Neuronal stem cell (in vitro differentiated cells): ENCODE results near the gene DDX24.

Source experiments
- DNase-seq: peaks from one replicate; pipeline ENCODE4 v3.0.0-alpha.2; 2013; ENCODE audit warnings: low spot score
- H2AFZ ChIP-seq: one replicate; pipeline ENCODE4 v1.6.1; 2013; ENCODE audit warnings: mild to moderate bottlenecking, low read length, inconsistent platforms
- H2AK5ac ChIP-seq: 2 replicates; pipeline ENCODE4 v1.6.1; 2013; ENCODE audit warnings: low read depth, mild to moderate bottlenecking, inconsistent platforms, low read length, moderate library complexity, mixed read lengths
- H2BK120ac ChIP-seq: 2 replicates; pipeline ENCODE4 v1.6.1; 2013; ENCODE audit warnings: low read depth, mild to moderate bottlenecking, inconsistent platforms, low read length, moderate library complexity, mixed read lengths
- H2BK12ac ChIP-seq: one replicate; pipeline ENCODE4 v1.6.1; 2013; ENCODE audit warnings: low read length, inconsistent platforms
- H2BK15ac ChIP-seq: 2 replicates; pipeline ENCODE4 v1.6.1; 2013; ENCODE audit warnings: mild to moderate bottlenecking, low read length, inconsistent platforms, mixed read lengths
- H2BK5ac ChIP-seq: one replicate; pipeline ENCODE4 v1.6.1; 2013; ENCODE audit warnings: inconsistent platforms, mild to moderate bottlenecking, low read length, moderate library complexity
- H3K14ac ChIP-seq: one replicate; pipeline ENCODE4 v1.6.1; 2013; ENCODE audit warnings: low read length, inconsistent platforms
- H3K18ac ChIP-seq: 2 replicates; pipeline ENCODE4 v1.6.1; 2013; ENCODE audit warnings: low read length, inconsistent platforms
- H3K23ac ChIP-seq: 2 replicates; pipeline ENCODE4 v1.6.1; 2013; ENCODE audit warnings: low read depth, mild to moderate bottlenecking, mixed read lengths, low read length, inconsistent platforms; ENCODE audit not compliant: poor library complexity
- H3K27ac ChIP-seq: replicated peaks from 3 replicates; pipeline ENCODE4 v1.5.1; 2013; ENCODE audit warnings: low read length, inconsistent platforms
- H3K27me3 ChIP-seq, 3 experiments: 2 replicates each; pipeline ENCODE4 v1.6.1; 2013; ENCODE audit warnings: low read length in 3 of 3, mild to moderate bottlenecking in 2 of 3, inconsistent platforms in 1 of 3, low read depth in 1 of 3, mixed read lengths in 1 of 3, moderate library complexity in 1 of 3; ENCODE audit not compliant: control insufficient read depth in 3 of 3, insufficient read depth in 3 of 3
- H3K36me3 ChIP-seq, 2 donors: replicated peaks in 1 of 2; 2 replicates each; pipeline ENCODE4 v1.6.1; 2013; ENCODE audit warnings: low read length in 2 of 2; ENCODE audit not compliant: control insufficient read depth in 2 of 2, insufficient read depth in 2 of 2
- H3K4ac ChIP-seq: 2 replicates; pipeline ENCODE4 v1.6.1; 2013; ENCODE audit warnings: inconsistent platforms, mild to moderate bottlenecking, low read length, moderate library complexity
- H3K4me1 ChIP-seq, 2 donors: 1 replicate in 1 of 2; 2 replicates in 1 of 2; pipeline ENCODE4 v1.6.1; 2013; ENCODE audit warnings: low read length in 2 of 2, low read depth in 1 of 2; ENCODE audit not compliant: control insufficient read depth in 2 of 2, insufficient read depth in 1 of 2
- H3K4me2 ChIP-seq: one replicate; pipeline ENCODE4 v1.6.1; 2013; ENCODE audit warnings: mild to moderate bottlenecking, low read length, inconsistent platforms; ENCODE audit not compliant: insufficient read depth, poor library complexity, severe bottlenecking
- H3K4me3 ChIP-seq, 2 donors: 2 replicates each; pipeline ENCODE4 v1.5.1; 2013; ENCODE audit warnings: low read length in 2 of 2, mild to moderate bottlenecking in 2 of 2, inconsistent platforms in 1 of 2, moderate library complexity in 1 of 2
- H3K79me1 ChIP-seq: one replicate; pipeline ENCODE4 v1.6.1; 2013; ENCODE audit warnings: low read depth, mild to moderate bottlenecking, inconsistent platforms, low read length, moderate library complexity
- H3K9ac ChIP-seq: one replicate; pipeline ENCODE4 v1.6.1; 2013; ENCODE audit warnings: mild to moderate bottlenecking, low read depth, low read length, inconsistent platforms; ENCODE audit not compliant: poor library complexity
- H3K9me3 ChIP-seq, 2 donors: replicated peaks in 1 of 2; 2 replicates each; pipeline versions ENCODE3 to v1.6.1; 2013; ENCODE audit warnings: low read length in 2 of 2, mild to moderate bottlenecking in 2 of 2, inconsistent platforms in 1 of 2, low read depth in 1 of 2, mixed read lengths in 1 of 2, moderate library complexity in 1 of 2; ENCODE audit not compliant: control insufficient read depth in 2 of 2, insufficient read depth in 1 of 2
- H4K8ac ChIP-seq: one replicate; pipeline ENCODE4 v1.6.1; 2013; ENCODE audit warnings: low read depth, mild to moderate bottlenecking, inconsistent platforms, low read length, moderate library complexity
- H4K91ac ChIP-seq: one replicate; pipeline ENCODE4 v1.6.1; 2013; ENCODE audit warnings: low read length, low read depth, mild to moderate bottlenecking, inconsistent platforms; ENCODE audit not compliant: poor library complexity
- WGBS, 2 donors: extraction: QIAGEN DNeasy Blood & Tissue Kit; methylation state at CpG; one replicate each; pipeline ENCODE4 v1.1.7; 2013; ENCODE audit warnings: missing lambda C conversion rate in 2 of 2, mixed read lengths in 1 of 2; ENCODE audit not compliant: insufficient read length in 2 of 2, insufficient replicate concordance in 1 of 2; ENCODE audit errors: extremely low coverage in 2 of 2; 5-methylcytosine and 5-hydroxymethylcytosine counted together

Gene DDX24

DNA sequence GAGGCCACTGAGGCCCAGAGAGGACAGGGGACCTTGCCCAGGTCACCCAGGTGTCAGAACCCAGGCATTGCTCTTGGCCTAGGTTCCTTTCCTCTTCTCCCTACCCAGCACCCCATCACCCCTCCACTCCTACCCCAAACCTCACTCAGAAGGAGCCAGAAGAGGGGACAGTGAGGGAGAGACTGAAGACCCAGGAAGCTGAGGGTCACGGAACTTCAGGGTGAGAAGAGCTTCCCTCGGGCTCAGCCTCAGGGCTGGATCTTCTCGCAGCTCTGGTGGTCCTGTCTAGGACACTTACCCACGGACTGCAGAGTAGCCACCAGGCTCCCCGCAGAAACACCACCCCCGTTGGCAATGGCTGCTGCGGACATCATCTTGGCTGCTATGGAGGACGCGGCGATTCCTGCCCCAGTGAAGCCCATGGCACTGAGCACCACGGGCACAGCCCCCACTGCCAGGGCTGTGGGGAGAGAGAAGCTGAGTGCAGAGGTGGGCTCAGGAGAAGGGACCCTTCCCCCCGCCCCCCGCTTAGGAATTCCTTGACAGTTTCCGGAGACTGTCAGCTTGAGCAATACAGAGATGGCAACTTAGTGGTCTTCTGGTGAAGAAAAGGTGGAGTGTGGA is 47.3 kb upstream of the DDX24 start:
- Histone ChIP-seq H4K8ac (no peak overlapping the region), H2BK15ac (peak overlapping the region; percentile 19), H3K18ac (peak overlapping the region; percentile 7), H3K14ac (no peak overlapping the region), H3K9me3 (no peaks in the 10 kb centered on the region), H3K27me3 (peaks cover 0 to 5% (median 0%) of the 10 kb centered on the region in 3 experiments), H2BK12ac (no peak overlapping the region), H2AFZ (peak overlapping the region; percentile 95), H2BK120ac (no peak overlapping the region), H3K27ac (no peak overlapping the region), H2AK5ac (peak overlapping the region; percentile 82), H3K4me1 (peaks cover 0 to 7% of the 10 kb centered on the region in 2 donors), H3K79me1 (no peaks in the 10 kb centered on the region), H2BK5ac (peak overlapping the region; percentile 54), H3K4me2 (no peak overlapping the region), H3K9ac (no peak overlapping the region), H3K23ac (no peak overlapping the region), H3K36me3 (peaks cover 0 to 1% of the 10 kb centered on the region in 2 donors), H4K91ac (no peak overlapping the region), H3K4me3 (no peak overlapping the region), H3K4ac (no peak overlapping the region)
- WGBS, 2 donors = no CpG with 5 or more reads among the region's 14 CpGs
- DNase-seq = no peak

DNA sequence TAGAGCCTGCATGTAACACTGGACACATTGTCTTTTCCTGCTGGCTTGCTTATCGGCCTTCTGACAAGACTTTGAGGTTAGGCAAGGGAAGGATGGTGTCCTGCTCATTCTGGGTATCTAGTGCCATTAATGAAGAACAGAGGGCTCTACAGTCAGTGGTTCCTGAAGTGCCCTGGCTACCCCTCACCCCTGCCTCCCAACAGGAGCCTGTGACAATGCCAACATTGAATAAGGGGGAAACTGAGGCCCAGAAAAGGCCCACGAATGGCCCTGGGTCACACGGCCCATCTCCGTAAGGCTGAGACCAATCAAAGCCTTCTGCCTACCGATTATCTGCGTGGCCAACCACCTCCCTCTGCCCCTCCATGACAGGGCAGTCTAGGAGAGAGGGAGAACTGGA is 46.3 kb upstream of the DDX24 start:
- no peak overlapping the region for H3K9ac ChIP-seq
- no peak overlapping the region for H3K4ac ChIP-seq
- H3K4me2 ChIP-seq = no peak overlapping the region
- H3K14ac ChIP-seq = no peak overlapping the region
- no peak overlapping the region for H3K23ac ChIP-seq
- H2BK15ac ChIP-seq = no peak overlapping the region
- H3K4me3 ChIP-seq = no peak overlapping the region
- peaks cover 0 to 7% of the 10 kb centered on the region in 2 donors for H3K4me1 ChIP-seq
- H2AK5ac ChIP-seq = no peak overlapping the region
- H2BK12ac ChIP-seq = no peak overlapping the region
- H3K9me3 ChIP-seq = no peaks in the 10 kb centered on the region
- H3K27ac ChIP-seq = no peak overlapping the region
- H3K79me1 ChIP-seq = no peaks in the 10 kb centered on the region
- H4K8ac ChIP-seq = no peak overlapping the region
- H2BK120ac ChIP-seq = no peak overlapping the region
- H4K91ac ChIP-seq = no peak overlapping the region
- peaks cover 0 to 5% (median 0%) of the 10 kb centered on the region in 3 experiments for H3K27me3 ChIP-seq
- H2BK5ac ChIP-seq = no peak overlapping the region
- WGBS, 2 donors = no CpG with 5 or more reads among the region's 6 CpGs
- no peak for DNase-seq
- H2AFZ ChIP-seq = no peak overlapping the region
- H3K36me3 ChIP-seq = peaks cover 0 to 1% of the 10 kb centered on the region in 2 donors
- H3K18ac ChIP-seq = no peak overlapping the region

DNA sequence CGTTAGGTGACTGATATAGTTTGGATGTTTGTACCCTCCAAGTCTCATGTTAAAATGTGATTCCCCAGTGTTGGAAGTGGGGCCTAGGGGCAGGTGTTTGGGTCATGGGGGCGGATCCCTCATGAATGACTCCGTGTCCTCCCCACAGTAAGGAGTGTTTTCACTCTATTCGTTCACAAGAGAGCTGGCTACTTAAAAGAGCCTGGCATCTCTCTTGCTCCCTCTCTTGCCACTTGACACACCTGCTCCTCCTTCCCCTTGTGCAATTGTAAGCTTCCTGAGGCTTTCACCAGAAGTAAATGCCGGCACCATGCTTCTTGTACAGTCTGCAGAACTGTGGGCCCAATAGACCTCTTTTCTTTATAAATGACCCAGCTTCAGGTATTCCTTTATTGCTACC is 45.8 kb upstream of the DDX24 start:
- Histone ChIP-seq H3K4ac (no peak overlapping the region), H4K8ac (no peak overlapping the region), H3K36me3 (peaks cover 0 to 1% of the 10 kb centered on the region in 2 donors), H3K4me1 (peaks cover 0 to 7% of the 10 kb centered on the region in 2 donors), H3K27me3 (peaks cover 0 to 5% (median 0%) of the 10 kb centered on the region in 3 experiments), H3K79me1 (no peaks in the 10 kb centered on the region), H2AFZ (no peak overlapping the region), H2BK15ac (no peak overlapping the region), H3K4me3 (no peak overlapping the region), H2BK12ac (no peak overlapping the region), H3K9me3 (no peaks in the 10 kb centered on the region), H4K91ac (no peak overlapping the region), H3K9ac (no peak overlapping the region), H3K4me2 (no peak overlapping the region), H3K23ac (no peak overlapping the region), H2BK120ac (no peak overlapping the region), H2AK5ac (no peak overlapping the region), H3K14ac (no peak overlapping the region), H3K18ac (no peak overlapping the region), H3K27ac (no peak overlapping the region), H2BK5ac (no peak overlapping the region)
- WGBS, 2 donors = no CpG with 5 or more reads among the region's 5 CpGs
- no peak for DNase-seq

DNA sequence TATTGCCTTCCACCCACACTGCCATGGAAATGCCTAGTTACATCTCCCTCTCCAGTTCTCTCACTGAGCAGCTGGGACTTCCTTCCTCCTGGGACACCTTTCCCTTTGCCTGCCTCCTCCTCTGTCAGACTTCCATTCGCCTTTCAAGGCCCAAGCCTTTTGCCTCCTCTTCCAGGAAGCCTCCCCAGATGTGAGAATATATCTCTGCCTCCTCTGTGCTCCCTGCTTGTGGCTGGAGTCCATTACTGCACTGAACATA is 45.3 kb upstream of the DDX24 start:
- Histone ChIP-seq H3K14ac (no peak overlapping the region), H3K9ac (no peak overlapping the region), H2BK15ac (no peak overlapping the region), H3K4ac (no peak overlapping the region), H2BK120ac (no peak overlapping the region), H3K18ac (no peak overlapping the region), H3K79me1 (no peaks in the 10 kb centered on the region), H2AK5ac (no peak overlapping the region), H3K4me2 (no peak overlapping the region), H4K91ac (no peak overlapping the region), H3K4me1 (peaks cover 0 to 7% of the 10 kb centered on the region in 2 donors), H2BK5ac (no peak overlapping the region), H3K4me3 (no peak overlapping the region), H3K36me3 (peaks cover 0 to 1% of the 10 kb centered on the region in 2 donors), H3K23ac (no peak overlapping the region), H3K27me3 (peaks cover 0 to 5% (median 0%) of the 10 kb centered on the region in 3 experiments), H3K9me3 (no peaks in the 10 kb centered on the region), H2AFZ (no peak overlapping the region), H4K8ac (no peak overlapping the region), H2BK12ac (no peak overlapping the region), H3K27ac (no peak overlapping the region)
- DNase-seq = no peak
- no CpG with 5 or more reads among the region's 1 CpG for WGBS, 2 donors
